ENCODE measurements around the gene ACTL6A. TPM values are rescaled to one million over a fixed set of nuclear protein-coding genes. Genes with fewer than 3 reads are reported as not detected.

Gene ACTL6A
- total RNA-seq: 67.7 and 111 TPM in 2 replicates

DNA sequence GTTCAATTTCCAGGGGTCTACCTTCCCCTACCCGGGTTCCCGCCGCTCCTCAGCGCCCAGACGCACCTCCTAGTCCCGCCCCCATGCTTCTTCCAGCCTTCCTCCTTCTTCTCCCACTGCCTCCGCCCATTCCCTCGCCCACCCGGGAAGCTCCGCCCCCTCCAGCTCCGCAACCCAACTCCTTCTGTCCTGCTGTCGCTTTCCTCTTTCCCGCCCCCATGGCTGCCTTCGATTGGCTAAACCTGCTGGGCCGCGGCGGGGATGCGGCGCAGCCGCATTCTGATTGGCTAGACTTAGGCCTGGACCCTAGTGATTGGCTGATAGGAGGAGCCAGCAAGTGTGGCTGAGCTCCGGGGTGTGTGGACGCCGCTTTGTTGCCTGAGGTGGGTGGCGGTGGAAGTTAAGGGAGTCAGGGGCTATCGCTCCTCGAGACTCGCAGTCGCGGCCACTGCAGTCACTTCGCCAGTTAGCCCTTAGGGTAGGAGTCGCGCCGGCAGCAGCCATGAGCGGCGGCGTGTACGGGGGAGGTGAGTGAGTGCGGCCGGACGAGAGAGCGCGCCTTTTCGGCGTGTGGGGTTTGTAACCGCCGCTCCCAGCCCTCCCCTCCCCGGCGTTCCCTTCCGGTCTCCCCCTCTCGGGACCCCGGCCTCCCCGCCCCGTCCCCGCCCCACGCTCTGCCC lies at the start of gene ACTL6A:
ACTL6A (plus strand) TSS at position 336 of the 680 bp plus-strand sequence; CDS start at position 503, 167 bp downstream.

DNA sequence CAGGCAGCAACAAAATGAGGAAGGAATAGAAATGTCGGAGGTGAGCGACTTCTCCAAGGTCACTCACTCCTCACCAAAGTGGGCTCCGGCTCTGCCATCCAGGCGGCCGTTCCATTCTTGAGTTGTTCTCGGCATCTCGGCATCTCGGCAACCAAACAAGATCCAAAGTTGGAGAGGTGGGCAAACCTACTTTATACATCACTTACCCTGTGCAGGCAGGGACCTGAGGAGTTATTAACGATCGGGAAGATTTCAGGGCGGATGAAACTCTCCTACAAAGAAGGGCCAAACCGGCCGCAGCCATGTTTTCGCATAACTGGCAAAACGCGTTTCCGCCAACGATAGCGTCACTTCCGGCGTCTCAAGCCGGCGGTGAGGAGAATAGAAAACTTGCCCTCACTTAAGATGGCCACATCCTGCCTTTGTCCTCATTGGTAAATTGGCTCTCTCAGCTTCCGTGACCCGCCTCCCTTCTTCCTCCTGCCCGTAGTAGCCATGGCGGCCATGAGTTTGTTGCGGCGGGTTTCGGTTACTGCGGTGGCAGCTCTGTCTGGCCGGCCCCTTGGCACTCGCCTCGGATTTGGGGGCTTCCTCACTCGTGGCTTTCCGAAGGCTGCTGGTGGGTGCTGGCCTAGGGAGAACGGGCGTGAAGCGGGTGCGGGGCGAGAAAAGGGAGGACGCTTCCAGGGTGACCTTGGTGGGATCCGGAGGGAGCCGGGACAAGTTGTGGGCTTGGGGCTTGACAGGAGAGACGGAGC lies 41.8 kb downstream of the ACTL6A start, which contains the start of the genes MRPL47 and NDUFB5:
MRPL47 (minus strand) TSS at position 318 of the 758 bp plus-strand sequence; CDS start at position 304, 14 bp downstream.
NDUFB5 (plus strand) TSS at position 474 of the 758 bp plus-strand sequence; CDS start at position 496, 22 bp downstream.

Other genes starting within 250 kb of the ACTL6A start
- gene ZNF639, start 239.9 kb upstream of the ACTL6A start, total RNA-seq: 19.5 and 26.2 TPM in 2 replicates
- gene MFN1, start 215.2 kb upstream of the ACTL6A start, total RNA-seq: 19.4 and 30.9 TPM in 2 replicates
- gene GNB4, start 111.5 kb upstream of the ACTL6A start, total RNA-seq: 15.7 and 19.9 TPM in 2 replicates
- gene MRPL47, start 41.7 kb downstream of the ACTL6A start, total RNA-seq: 29.5 and 39.6 TPM in 2 replicates
- gene NDUFB5, start 41.9 kb downstream of the ACTL6A start, total RNA-seq: 106 and 112 TPM in 2 replicates
- 3.7 and 4.4 TPM in 2 replicates for gene USP13, start 90.1 kb downstream of the ACTL6A start, total RNA-seq